GM23338 (cell line): ENCODE results near the gene ACOXL. TPM values are rescaled to one million over a fixed set of nuclear protein-coding genes. Genes with fewer than 3 reads are reported as not detected.
A peak's percentile ranks its signal among the peaks of the same experiment; 100 is the strongest.

ENCODE experiments used
- ATAC-seq: fragments of 200-7000 bp; cut with Tn5 transposase; 3 replicates; pipeline ENCODE4 v1.9.1; 2020
- DNase-seq: peaks from one replicate; pipeline ENCODE4 v3.0.0-alpha.2; 2015; ENCODE audit warnings: low spot score
- H2AFZ ChIP-seq: fragments of 200-600 bp; sonication (generic); 2 replicates; pipeline ENCODE4 v1.8.0; 2016; ENCODE audit warnings: antibody characterized with exemption, mild to moderate bottlenecking, moderate library complexity
- H3F3A ChIP-seq: fragments of 200-600 bp; sonication (generic); replicated peaks from 2 replicates; pipeline ENCODE4 v1.8.0; 2017; ENCODE audit warnings: antibody characterized with exemption, mixed run types, low read depth
- H3K27ac ChIP-seq: fragments of 200-600 bp; sonication (generic); 2 replicates; pipeline ENCODE4 v1.6.1; 2016; ENCODE audit warnings: low read depth
- H3K27me3 ChIP-seq: fragments of 200-600 bp; sonication (generic); 2 replicates; pipeline ENCODE4 v1.8.0; 2016; ENCODE audit warnings: mild to moderate bottlenecking, mixed run types, moderate library complexity; ENCODE audit not compliant: insufficient read depth
- H3K36me3 ChIP-seq: fragments of 200-600 bp; sonication (generic); 2 replicates; pipeline ENCODE4 v1.8.0; 2016; ENCODE audit warnings: mild to moderate bottlenecking; ENCODE audit not compliant: insufficient read depth
- H3K4me1 ChIP-seq: fragments of 200-600 bp; sonication (generic); 2 replicates; pipeline ENCODE4 v1.8.0; 2016; ENCODE audit warnings: mild to moderate bottlenecking, moderate library complexity; ENCODE audit not compliant: insufficient read depth
- H3K4me2 ChIP-seq: fragments of 200-600 bp; sonication (generic); 2 replicates; pipeline ENCODE4 v1.7.1; 2017; ENCODE audit warnings: mixed run types
- H3K4me3 ChIP-seq: fragments of 200-600 bp; sonication (generic); 2 replicates; pipeline ENCODE4 v1.6.1; 2016; ENCODE audit warnings: mixed run types
- H3K79me2 ChIP-seq: fragments of 200-600 bp; sonication (generic); replicated peaks from 2 replicates; pipeline ENCODE4 v1.8.0; 2017; ENCODE audit warnings: mild to moderate bottlenecking; ENCODE audit not compliant: insufficient read depth
- H3K9me2 ChIP-seq: fragments of 200-600 bp; sonication (generic); 2 replicates; pipeline ENCODE4 v1.8.0; 2017; ENCODE audit not compliant: insufficient read depth
- H4K20me1 ChIP-seq: fragments of 200-600 bp; sonication (generic); replicated peaks from 2 replicates; pipeline ENCODE4 v1.8.0; 2017; ENCODE audit warnings: mild to moderate bottlenecking; ENCODE audit not compliant: insufficient read depth
- H3K27ac Mint-ChIP-seq: 2 replicates; pipeline ENCODE4 v1.8.0; 2020; ENCODE audit warnings: inconsistent platforms, mild to moderate bottlenecking, moderate library complexity, mixed read lengths
- H3K27me3 Mint-ChIP-seq: 3 replicates; pipeline ENCODE4 v1.8.0; 2022; ENCODE audit warnings: low read depth, mild to moderate bottlenecking, moderate library complexity, mixed read lengths, inconsistent platforms; ENCODE audit not compliant: insufficient read depth, poor library complexity
- H3K36me3 Mint-ChIP-seq: 3 replicates; pipeline ENCODE4 v1.8.0; 2021; ENCODE audit warnings: low read depth, mild to moderate bottlenecking, inconsistent platforms, moderate library complexity, mixed read lengths
- H3K4me1 Mint-ChIP-seq: 3 replicates; pipeline ENCODE4 v1.8.0; 2020; ENCODE audit warnings: mild to moderate bottlenecking, inconsistent platforms, mixed read lengths
- H3K4me3 Mint-ChIP-seq: 3 replicates; pipeline ENCODE4 v1.8.0; 2021; ENCODE audit warnings: moderate library complexity, mild to moderate bottlenecking, inconsistent platforms, mixed read lengths
- H3K9me3 Mint-ChIP-seq: 3 replicates; pipeline ENCODE4 v1.8.0; 2020; ENCODE audit warnings: moderate library complexity, mild to moderate bottlenecking, inconsistent platforms, mixed read lengths
- CREB1 ChIP-seq: fragments of 250-450 bp; sonication (Bioruptor Pico); IDR thresholded peaks from 2 replicates; pipeline ENCODE4 v1.5.0; 2020; ENCODE audit warnings: low read depth, mild to moderate bottlenecking, moderate library complexity
- CTCF ChIP-seq, 2 experiments: fragments of 200-600 bp in 1 of 2; sonication (generic) in 1 of 2; conservative IDR thresholded peaks; 2 replicates each; pipeline versions ENCODE4 v1.5.1 to v1.6.1; 2016 to 2017; ENCODE audit warnings: antibody characterized with exemption in 2 of 2, low read depth in 2 of 2, mild to moderate bottlenecking in 2 of 2, moderate library complexity in 1 of 2
- EZH2 ChIP-seq: fragments of 200-600 bp; sonication (generic); IDR thresholded peaks from one replicate; pipeline ENCODE4 v1.8.0; 2017; ENCODE audit warnings: antibody characterized with exemption, mild to moderate bottlenecking, low read depth; ENCODE audit not compliant: unreplicated experiment
- EZH2phosphoT487 ChIP-seq: fragments of 200-600 bp; sonication (generic); IDR thresholded peaks from one replicate; pipeline ENCODE4 v1.8.1; 2018; ENCODE audit warnings: antibody characterized with exemption; ENCODE audit not compliant: unreplicated experiment
- JUNB ChIP-seq: IDR thresholded peaks from one replicate; pipeline ENCODE4 v1.6.1; 2016; ENCODE audit warnings: antibody characterized with exemption; ENCODE audit not compliant: unreplicated experiment
- NANOG ChIP-seq: IDR thresholded peaks from 2 replicates; pipeline ENCODE4 v1.6.1; 2016; ENCODE audit warnings: antibody characterized with exemption, borderline replicate concordance
- POLR2AphosphoS5 ChIP-seq: IDR thresholded peaks from 2 replicates; pipeline ENCODE4 v1.6.1; 2016; ENCODE audit warnings: antibody characterized with exemption, low read depth
- STAT1 ChIP-seq: IDR thresholded peaks from one replicate; pipeline ENCODE4 v1.6.1; 2016; ENCODE audit warnings: antibody characterized with exemption; ENCODE audit not compliant: unreplicated experiment
- ZNF114 ChIP-seq: fragments of 250-450 bp; sonication (Bioruptor Pico); IDR thresholded peaks from 2 replicates; pipeline ENCODE4 v1.5.0; 2020; ENCODE audit warnings: mild to moderate bottlenecking, moderate library complexity
- ZNF331 ChIP-seq: fragments of 250-450 bp; sonication (Bioruptor Pico); IDR thresholded peaks from 2 replicates; pipeline ENCODE4 v1.5.0; 2020; ENCODE audit warnings: low read depth, mild to moderate bottlenecking, moderate library complexity
- polyA plus RNA-seq: library from polyadenylated mRNA; unstranded; fragments of >200 nt; fragmentation: Nextera tagmentation; extraction: Ambion mirVana; gene quantifications from 2 replicates; pipeline ENCODE4 v1.2.1, GENCODE V29; 2016
- total RNA-seq: library from RNA; depleted of rRNA; stranded (reverse); fragments of >200 nt; shearing (Covaris generic); gene quantifications from 2 replicates; pipeline ENCODE4 v1.2.3, GENCODE V29; 2014
- TF ChIP-seq, protein P1 (sequence below): IDR thresholded peaks from one replicate; pipeline ENCODE4 v1.6.1; 2018; ENCODE audit warnings: antibody characterized with exemption; ENCODE audit not compliant: unreplicated experiment
- TF ChIP-seq, protein P2 (sequence below): fragments of 250-450 bp; sonication (Bioruptor Pico); IDR thresholded peaks from 2 replicates; pipeline ENCODE4 v1.5.0; 2020; ENCODE audit warnings: mild to moderate bottlenecking, moderate library complexity
- TF ChIP-seq, protein P3 (sequence below): IDR thresholded peaks from 2 replicates; pipeline ENCODE4 v1.6.1; 2016; ENCODE audit warnings: antibody characterized with exemption

Gene ACOXL
- total and polyA plus RNA-seq, 2 experiments from 2014 or later: 9.0 to 14.7 TPM

DNA sequence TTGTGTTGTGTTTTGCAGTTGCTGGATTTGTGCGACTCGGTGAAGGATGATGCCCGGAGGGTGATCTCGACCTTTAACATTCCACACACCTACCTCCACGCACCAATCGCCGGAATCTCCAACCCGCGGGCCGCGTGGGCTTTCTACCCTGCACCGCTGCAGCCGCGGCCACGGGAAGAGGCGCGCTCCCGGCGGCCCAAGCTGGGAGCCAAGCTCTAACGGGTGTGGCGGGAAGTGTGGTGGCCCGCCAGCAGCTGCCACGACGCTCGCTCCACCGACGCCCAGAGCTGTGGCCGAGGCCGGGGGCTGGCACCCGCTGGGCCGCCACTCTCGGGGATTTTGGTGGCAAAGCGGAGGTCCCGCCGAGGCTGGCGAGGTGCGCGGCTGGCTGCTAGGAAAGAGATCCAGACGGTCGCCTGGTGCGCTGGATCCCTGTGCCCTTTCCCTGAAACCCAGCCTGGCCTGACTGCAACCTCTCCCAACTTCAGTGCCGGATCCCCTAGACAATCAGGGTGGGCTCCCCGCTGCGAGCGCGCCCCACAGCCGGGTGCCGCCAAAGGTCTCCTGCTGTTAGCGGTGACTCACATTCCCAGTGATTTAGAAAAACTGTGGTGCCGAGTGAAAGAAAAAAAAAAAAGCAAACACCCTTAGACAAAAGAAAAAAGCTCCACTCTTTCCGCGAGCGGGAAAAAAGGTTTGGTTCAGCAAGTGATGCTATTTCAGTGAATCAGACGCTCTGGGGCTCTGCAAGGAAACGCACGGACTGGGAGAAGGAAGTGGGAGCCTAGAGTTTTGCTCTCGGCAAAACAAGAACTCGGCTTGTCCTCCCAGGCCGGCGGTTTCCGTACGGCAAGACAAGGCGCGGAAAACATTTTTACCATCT, 385.5 kb downstream of the ACOXL start:
- no peak overlapping the region for H3K27ac Mint-ChIP-seq

More for the DNA sequence above, 385.5 kb downstream of the ACOXL start:
- H3K9me3 Mint-ChIP-seq: no peaks in the 10 kb centered on the region
- peaks cover 20% of the 10 kb centered on the region for H3K4me1 Mint-ChIP-seq
- Histone ChIP-seq H3K27ac (no peak overlapping the region), H3F3A (peaks cover 10% of the 10 kb centered on the region; the same call in 1 of the 2 replicates), H4K20me1 (no peaks in the 10 kb centered on the region), H3K27me3 (peaks cover 65% of the 10 kb centered on the region), H3K79me2 (peaks cover 12% of the 10 kb centered on the region), H3K4me1 (no peaks in the 10 kb centered on the region; the same call in 1 of the 2 replicates), H3K4me2 (peak overlapping the region; percentile 98), H3K9me2 (no peaks in the 10 kb centered on the region), H2AFZ (peak overlapping the region; percentile 95; the same call in 1 of the 2 replicates), H3K36me3 (no peaks in the 10 kb centered on the region), H3K4me3 (peak overlapping the region; percentile 93)
- peak overlapping the region; percentile 74 for H3K4me3 Mint-ChIP-seq
- no peaks in the 10 kb centered on the region for H3K36me3 Mint-ChIP-seq
- DNase-seq: peak; percentile 47
- TF ChIP-seq, protein P1, sequence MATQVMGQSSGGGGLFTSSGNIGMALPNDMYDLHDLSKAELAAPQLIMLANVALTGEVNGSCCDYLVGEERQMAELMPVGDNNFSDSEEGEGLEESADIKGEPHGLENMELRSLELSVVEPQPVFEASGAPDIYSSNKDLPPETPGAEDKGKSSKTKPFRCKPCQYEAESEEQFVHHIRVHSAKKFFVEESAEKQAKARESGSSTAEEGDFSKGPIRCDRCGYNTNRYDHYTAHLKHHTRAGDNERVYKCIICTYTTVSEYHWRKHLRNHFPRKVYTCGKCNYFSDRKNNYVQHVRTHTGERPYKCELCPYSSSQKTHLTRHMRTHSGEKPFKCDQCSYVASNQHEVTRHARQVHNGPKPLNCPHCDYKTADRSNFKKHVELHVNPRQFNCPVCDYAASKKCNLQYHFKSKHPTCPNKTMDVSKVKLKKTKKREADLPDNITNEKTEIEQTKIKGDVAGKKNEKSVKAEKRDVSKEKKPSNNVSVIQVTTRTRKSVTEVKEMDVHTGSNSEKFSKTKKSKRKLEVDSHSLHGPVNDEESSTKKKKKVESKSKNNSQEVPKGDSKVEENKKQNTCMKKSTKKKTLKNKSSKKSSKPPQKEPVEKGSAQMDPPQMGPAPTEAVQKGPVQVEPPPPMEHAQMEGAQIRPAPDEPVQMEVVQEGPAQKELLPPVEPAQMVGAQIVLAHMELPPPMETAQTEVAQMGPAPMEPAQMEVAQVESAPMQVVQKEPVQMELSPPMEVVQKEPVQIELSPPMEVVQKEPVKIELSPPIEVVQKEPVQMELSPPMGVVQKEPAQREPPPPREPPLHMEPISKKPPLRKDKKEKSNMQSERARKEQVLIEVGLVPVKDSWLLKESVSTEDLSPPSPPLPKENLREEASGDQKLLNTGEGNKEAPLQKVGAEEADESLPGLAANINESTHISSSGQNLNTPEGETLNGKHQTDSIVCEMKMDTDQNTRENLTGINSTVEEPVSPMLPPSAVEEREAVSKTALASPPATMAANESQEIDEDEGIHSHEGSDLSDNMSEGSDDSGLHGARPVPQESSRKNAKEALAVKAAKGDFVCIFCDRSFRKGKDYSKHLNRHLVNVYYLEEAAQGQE: no peak
- TF ChIP-seq EZH2phosphoT487 (no peak), NANOG (no peak), STAT1 (no peak), CREB1 (CRISPR knock-in tag) (no peak), ZNF114 (CRISPR knock-in tag) (no peak), ZNF331 (no peak), EZH2 (no peak), CTCF (conservative IDR thresholded peaks at IDR 0.05; ENCODE audit: low read depth in 2 of 2) (no peak; a peak in 1 of 4 replicates), JUNB (no peak), POLR2AphosphoS5 (no peak)
- TF ChIP-seq, protein P2, sequence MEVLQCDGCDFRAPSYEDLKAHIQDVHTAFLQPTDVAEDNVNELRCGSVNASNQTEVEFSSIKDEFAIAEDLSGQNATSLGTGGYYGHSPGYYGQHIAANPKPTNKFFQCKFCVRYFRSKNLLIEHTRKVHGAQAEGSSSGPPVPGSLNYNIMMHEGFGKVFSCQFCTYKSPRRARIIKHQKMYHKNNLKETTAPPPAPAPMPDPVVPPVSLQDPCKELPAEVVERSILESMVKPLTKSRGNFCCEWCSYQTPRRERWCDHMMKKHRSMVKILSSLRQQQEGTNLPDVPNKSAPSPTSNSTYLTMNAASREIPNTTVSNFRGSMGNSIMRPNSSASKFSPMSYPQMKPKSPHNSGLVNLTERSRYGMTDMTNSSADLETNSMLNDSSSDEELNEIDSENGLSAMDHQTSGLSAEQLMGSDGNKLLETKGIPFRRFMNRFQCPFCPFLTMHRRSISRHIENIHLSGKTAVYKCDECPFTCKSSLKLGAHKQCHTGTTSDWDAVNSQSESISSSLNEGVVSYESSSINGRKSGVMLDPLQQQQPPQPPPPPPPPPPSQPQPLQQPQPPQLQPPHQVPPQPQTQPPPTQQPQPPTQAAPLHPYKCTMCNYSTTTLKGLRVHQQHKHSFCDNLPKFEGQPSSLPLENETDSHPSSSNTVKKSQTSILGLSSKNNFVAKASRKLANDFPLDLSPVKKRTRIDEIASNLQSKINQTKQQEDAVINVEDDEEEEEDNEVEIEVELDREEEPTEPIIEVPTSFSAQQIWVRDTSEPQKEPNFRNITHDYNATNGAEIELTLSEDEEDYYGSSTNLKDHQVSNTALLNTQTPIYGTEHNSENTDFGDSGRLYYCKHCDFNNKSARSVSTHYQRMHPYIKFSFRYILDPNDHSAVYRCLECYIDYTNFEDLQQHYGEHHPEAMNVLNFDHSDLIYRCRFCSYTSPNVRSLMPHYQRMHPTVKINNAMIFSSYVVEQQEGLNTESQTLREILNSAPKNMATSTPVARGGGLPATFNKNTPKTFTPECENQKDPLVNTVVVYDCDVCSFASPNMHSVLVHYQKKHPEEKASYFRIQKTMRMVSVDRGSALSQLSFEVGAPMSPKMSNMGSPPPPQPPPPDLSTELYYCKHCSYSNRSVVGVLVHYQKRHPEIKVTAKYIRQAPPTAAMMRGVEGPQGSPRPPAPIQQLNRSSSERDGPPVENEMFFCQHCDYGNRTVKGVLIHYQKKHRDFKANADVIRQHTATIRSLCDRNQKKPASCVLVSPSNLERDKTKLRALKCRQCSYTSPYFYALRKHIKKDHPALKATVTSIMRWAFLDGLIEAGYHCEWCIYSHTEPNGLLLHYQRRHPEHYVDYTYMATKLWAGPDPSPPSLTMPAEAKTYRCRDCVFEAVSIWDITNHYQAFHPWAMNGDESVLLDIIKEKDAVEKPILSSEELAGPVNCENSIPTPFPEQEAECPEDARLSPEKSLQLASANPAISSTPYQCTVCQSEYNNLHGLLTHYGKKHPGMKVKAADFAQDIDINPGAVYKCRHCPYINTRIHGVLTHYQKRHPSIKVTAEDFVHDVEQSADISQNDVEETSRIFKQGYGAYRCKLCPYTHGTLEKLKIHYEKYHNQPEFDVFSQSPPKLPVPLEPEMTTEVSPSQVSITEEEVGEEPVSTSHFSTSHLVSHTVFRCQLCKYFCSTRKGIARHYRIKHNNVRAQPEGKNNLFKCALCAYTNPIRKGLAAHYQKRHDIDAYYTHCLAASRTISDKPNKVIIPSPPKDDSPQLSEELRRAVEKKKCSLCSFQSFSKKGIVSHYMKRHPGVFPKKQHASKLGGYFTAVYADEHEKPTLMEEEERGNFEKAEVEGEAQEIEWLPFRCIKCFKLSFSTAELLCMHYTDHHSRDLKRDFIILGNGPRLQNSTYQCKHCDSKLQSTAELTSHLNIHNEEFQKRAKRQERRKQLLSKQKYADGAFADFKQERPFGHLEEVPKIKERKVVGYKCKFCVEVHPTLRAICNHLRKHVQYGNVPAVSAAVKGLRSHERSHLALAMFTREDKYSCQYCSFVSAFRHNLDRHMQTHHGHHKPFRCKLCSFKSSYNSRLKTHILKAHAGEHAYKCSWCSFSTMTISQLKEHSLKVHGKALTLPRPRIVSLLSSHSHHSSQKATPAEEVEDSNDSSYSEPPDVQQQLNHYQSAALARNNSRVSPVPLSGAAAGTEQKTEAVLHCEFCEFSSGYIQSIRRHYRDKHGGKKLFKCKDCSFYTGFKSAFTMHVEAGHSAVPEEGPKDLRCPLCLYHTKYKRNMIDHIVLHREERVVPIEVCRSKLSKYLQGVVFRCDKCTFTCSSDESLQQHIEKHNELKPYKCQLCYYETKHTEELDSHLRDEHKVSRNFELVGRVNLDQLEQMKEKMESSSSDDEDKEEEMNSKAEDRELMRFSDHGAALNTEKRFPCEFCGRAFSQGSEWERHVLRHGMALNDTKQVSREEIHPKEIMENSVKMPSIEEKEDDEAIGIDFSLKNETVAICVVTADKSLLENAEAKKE (CRISPR knock-in tag): no peak
- TF ChIP-seq, protein P3, sequence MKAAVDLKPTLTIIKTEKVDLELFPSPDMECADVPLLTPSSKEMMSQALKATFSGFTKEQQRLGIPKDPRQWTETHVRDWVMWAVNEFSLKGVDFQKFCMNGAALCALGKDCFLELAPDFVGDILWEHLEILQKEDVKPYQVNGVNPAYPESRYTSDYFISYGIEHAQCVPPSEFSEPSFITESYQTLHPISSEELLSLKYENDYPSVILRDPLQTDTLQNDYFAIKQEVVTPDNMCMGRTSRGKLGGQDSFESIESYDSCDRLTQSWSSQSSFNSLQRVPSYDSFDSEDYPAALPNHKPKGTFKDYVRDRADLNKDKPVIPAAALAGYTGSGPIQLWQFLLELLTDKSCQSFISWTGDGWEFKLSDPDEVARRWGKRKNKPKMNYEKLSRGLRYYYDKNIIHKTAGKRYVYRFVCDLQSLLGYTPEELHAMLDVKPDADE: no peak
- H3K27me3 Mint-ChIP-seq: peaks cover 50% of the 10 kb centered on the region
- ATAC-seq: peak; percentile 1
